GM18520 (cell line): Measurements from ENCODE around the gene KIF18A.
"Not testable (repeated sequence)": the region's sequence is repeated elsewhere in the genome, so short reads cannot be mapped to it uniquely, and the experiment has no call there.

Source experiments
- ATAC-seq: cut with Tn5 transposase; IDR thresholded peaks from one replicate; pipeline ENCODE4 v1.9.1; 2021; ENCODE audit not compliant: unreplicated experiment

The KIF18A gene

DNA sequence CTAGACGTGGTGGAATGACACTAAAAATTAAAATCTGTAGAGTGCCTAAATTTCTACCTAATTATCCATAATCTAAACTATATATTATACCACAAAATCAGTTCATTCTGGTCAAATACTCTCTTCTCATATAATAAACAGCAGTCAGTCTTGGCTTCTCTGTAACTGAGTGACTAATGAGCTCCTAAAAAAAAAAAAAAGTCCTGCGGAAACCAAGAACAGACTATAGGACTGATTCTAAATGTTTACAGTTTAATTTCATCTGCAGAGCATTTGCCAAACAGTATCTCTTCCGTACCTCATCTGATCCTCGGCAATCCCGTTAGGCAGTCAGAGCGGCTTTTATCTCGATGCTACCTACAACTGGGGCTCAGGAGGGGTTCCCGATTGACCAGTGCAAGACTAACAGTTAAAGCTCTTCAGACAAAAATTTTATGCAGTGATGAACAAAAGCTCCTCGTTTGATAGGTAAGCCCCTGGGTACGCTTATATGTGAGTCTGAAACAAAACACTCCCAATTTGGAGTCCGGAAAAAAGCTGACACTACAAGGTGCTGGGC, 686 bp downstream of the KIF18A start:
- no peak for ATAC-seq

DNA sequence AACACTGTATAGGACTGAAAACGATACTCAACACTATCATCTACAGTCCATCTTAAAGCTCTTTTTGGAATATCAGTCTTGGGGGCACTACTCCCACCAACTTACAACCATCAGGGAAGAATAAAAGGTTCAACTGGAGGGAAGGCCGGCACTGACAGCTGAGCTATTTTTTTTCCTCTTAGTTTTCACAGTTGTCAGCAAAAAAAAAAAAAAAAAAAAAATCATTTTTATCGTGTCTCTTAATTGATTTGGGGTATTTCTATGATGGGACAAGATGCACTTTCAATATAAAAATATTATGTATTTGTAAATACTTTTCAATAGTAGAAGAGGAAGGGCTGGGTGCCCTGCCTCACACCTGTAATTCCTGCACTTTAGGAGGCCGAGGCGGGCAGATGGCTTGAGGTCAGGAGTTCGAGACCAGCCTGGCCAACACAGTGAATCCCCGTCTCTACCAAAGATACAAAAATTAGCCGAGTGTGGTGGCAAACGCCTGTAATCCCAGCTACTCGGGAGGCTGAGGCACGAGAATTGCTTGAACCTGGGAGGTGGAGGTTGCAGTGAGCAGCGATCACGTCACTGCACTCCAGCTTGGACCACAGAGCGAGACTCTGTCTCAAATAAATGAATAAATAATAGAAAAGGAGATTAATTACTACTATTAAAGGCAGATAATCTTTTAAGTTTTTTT, 1.5 kb downstream of the KIF18A start:
- no peak for ATAC-seq

DNA sequence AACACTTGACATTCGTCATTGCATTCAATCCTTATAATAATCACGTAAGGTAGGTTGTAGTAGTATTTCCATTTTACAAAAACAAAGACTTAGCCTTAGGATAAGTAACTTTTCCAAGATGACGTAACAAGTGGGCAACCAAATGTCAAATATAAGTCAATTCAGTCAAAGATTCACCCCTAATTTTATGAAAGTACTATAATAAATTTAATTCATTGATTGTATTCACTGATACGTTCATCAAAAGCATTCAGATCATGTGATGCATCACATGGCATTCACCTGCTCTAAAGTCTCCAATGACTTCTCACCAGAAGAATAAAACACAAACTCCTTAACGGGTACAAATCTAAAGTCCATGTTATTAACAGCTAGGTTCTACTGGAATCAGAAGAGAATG, 2.1 kb downstream of the KIF18A start:
- no peak for ATAC-seq

DNA sequence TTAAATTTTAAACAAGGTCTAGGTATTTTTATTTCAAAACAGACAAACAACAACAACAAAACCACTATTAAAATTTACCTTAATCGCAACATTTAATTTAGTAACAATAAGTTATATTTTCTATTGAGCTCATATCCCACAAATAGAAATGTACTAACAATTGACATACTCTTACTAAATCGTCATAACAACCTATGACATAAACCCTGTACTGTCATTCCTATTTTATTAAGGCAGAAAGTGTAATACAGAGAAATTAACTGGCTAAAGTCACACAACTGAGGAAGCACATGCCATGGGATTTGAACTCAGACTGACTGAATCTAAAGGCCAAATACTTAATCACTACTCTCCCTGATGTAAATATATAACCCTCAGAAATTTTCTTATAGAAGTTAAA, 3.0 kb downstream of the KIF18A start:
- ATAC-seq: no peak

DNA sequence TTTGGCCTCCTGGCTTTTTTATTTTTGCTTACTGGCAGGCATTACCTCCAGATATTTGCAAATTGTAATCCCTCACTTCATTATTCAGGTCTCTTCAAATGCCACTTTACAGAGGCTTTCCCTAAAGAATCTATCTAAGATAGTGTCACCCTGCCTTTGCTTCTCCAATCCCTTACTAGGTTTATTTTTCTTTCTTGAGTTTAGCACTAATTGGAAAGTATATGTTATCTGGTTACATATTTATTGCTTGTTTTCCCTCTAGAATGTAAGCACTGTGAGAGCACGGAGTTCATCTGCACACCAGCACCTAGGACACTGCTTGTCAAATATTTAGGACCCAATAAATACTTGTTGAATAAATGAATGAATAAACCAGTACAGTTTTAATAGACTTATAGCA, 3.5 kb downstream of the KIF18A start:
- ATAC-seq: no peak

DNA sequence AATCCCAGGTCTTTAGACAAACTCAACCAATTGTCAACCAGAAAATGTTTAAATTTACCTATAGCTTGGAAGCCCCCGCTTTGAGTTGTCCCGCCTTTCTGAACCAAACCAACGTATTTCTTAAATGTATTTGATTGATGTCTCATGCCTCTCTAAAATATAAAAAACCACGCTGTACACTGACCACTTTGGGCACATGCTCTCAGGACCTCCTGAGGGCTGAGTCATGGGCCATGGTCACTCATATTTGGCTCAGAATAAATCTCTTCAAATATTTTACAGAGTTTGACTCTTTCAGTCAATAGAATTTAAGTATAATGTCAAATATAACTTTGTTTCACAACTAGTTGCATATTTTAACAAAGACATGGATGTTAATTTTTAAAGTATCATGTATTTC, 5.7 kb downstream of the KIF18A start:
- ATAC-seq: not testable (repeated sequence)

DNA sequence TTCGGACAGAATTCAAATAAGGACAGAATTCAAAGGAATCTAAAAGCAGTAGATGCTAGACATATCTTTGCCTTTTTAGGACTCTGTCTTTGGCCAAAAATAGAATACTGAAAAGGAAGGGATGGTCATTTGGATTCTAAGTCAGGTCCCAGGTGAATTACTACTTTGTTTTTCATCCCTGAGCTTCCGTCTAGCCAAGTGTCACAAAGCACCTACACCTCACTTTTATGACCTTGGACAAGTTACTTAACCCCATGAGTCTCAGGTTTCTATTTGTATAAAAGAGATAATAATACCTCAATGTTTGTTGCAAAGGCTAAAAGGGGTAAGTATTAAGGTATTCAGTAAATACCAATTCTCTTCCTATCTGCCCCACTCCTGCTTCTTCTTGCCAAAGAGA, 7.3 kb downstream of the KIF18A start:
- no peak for ATAC-seq

DNA sequence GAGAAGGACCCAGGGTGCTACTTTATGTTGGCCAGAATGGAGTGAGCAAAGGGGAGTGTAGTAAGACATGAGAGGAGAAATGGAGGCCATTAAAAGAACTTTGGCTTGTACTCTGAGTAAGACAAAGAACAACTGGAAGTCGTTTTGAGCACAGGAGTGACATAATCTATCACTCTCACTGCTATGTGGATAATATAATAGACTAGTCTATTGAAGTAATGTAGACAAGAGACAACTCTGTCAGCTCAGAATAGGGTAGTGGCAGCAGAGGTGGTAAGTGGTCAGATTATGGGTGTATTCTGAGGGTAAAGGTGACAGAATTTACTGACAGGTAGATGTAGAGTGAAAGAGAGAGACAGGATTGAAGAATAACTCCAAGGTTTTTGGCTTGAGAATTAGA, 8.2 kb downstream of the KIF18A start:
- no peak for ATAC-seq

DNA sequence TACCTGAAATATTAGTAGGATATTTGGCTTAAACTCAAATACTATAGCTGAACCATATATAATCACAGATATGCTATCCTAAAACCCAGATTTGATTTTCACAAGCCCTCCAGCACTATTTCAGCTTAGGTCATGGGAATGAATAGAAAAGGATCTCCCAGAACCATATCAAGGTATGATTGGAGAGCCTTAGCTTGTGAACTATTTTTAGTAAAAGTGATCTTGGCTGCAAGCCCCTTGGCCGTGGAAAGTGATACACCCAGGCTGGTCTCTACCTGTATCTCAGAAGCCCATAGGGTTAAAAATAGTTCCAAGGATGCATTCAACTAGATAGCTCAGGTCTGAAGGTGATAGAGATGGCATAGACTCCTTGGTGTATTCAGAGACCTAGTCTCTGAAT, 9.7 kb downstream of the KIF18A start:
- no peak for ATAC-seq

DNA sequence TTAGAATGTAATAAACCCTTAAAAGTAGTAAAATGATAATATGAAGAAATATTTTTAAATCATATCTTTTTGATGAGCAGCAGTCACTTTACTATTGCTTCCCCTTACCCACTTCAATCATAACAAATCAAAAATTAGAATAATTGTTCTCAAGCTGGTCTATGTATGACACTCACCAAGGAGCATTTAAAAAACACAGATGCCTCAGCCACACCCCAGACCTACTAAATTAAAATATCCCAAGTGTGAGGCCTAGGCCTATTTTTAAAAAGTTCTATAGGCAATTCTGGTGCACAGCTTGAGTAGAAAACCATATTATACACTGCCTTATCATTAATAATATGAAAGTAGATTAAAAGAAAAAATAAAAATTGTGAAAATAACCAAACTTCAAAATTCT, 15.2 kb downstream of the KIF18A start:
- no peak for ATAC-seq

DNA sequence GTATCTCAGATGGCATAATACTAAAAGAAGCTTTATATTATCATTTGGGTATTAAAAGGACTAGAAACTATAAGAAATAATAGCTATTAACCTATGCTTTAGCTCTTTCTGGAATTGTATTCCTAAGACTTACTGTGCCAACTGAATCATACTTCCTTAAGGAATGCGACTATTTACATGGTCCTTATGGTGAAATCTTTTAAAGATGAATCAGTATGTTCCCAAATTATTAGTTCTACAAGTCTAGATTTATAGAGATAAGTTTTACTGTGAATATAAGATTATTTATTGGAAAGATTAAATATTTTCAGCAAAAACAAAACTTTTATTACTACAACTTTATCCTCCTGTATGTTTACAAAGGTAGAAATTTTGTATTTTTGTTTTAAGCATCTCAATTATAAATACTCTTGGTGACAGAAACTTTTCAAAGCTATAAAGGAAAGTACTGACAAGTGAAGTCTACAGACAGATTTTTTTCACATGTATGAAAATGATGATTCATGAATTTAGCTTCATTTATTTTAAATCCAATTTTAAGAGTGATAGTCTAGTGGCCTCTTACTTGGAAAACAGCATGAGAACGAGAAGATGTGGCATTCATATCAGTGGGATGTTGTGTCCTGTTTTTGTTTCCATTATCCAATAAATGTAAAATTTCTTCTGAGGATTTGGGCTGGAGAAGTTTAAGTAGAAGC, 17.8 kb downstream of the KIF18A start:
- no peak for ATAC-seq

DNA sequence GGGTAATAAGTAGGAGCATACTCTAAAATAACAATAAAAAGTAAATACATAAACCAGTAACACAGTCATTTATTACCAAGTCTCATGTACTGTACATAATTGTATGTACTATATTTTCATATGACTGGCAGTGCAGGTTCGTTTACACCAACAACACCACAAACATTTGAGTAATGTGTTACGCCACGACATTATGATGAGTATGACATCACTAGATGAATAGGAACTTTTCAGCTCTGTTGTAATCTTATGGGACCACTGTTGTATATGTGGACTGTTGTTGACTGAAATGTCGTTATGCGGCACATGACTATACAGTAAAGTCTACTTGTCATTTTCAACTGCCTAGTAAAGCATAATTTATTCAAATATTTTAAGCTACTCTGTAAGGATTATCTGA, 18.6 kb downstream of the KIF18A start:
- ATAC-seq: no peak

DNA sequence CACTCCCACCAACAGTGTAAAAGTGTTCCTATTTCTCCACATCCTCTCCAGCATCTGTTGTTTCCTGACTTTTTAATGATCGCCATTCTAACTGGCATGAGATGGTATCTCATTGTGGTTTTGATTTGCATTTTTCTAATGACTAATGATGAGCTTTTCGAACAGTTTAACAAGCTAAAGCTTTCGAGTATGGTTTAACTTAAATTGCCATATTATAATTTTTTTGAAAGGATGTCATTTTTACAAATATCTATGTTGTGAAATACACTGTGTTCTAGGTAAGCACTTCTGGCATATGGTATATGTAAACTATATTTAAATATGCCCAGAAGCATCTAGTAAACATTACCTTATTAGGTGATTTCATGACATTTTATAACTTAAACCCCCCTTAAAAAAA, 20.3 kb downstream of the KIF18A start:
- ATAC-seq: not testable (repeated sequence)

DNA sequence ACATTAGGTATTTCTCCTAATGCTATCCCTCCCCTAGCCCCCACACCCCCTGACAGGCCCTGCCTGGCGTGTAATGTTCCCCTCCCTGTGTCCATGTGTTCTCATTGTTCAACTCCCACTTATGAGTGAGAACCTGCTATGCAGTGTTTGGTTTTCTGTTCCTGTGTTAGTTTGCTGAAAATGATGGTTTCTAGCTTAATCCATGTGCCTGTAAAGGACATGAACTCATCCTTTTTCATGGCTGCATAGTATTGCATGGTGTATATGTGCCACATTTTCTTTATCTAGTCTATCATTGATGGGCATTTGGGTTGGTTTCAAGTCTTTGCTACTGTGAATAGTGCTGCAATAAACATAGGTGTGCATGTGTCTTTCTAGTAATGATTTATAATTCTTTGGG, 20.8 kb downstream of the KIF18A start:
- not testable (repeated sequence) for ATAC-seq

DNA sequence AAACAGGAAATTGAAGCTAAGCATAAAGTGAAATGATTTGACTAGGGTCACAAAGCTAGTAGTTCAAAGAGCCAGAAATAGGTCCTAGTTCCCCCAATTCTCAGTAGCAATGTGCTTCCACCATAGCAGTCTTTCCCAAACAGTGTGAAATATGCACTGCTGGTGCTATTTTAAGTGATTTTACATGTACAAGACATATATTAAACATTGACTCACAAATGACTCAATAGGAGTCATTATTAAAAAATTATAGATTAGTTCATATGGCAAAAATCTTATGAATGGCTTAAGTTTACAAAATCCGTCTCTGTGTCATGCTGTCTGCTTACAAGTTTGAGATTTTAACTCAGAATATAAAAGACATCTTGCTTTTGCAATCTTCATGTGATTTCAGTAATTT, 21.4 kb downstream of the KIF18A start:
- ATAC-seq: no peak

DNA sequence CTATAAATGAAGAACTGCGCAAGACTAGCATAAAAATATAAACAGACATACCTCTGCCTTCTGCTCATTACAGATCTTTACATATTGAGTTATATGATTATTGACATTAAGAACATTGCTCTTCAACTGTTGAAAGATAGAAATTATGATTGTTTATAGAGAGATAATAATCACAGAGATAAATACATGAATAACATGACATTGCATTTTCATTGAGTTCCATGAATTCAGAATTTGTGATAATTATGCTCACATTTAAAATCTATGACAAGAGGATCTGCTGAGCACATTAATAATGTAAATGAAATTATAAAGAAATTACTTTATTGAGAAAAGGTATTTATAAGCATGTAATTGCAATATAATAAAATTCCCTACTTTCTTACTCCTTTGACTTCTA, 24.8 kb downstream of the KIF18A start:
- no peak for ATAC-seq

DNA sequence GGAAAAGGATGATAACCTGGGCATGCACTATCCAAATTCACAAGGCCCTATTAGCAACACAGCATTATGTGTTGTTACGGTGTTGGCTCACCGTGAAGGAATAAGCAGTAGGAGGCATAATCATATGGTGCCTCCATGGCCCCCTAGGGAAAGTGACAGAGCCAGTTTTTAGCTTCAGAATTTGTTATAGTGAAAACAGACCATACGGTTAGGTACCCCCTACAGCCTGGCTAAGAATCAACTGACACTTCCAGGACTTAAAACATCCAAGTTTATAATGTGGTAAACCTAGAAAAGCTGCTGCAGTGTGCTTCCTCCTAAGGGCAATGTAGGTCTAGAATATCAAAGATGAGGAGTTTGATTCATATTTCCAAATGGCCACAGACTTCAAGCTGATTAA, 30.4 kb downstream of the KIF18A start:
- no peak for ATAC-seq

DNA sequence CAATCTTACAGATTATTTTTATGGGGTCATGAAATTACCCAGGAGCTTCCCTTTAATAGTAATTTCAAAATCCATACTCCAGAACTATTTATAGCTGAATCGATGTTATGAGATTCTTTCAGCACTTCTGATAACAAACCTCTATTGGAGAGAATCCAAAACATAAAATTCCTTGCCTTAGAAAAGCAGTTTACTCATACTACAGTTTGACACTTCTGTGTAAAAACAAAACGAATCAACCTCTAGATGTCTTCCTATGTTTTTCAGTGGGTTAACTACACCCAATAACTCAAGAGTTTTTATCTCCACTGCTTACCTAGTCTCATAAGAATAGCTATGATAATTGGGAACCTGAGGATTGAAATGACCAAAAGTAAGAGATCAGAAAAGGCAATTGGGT, 35.6 kb downstream of the KIF18A start:
- no peak for ATAC-seq

DNA sequence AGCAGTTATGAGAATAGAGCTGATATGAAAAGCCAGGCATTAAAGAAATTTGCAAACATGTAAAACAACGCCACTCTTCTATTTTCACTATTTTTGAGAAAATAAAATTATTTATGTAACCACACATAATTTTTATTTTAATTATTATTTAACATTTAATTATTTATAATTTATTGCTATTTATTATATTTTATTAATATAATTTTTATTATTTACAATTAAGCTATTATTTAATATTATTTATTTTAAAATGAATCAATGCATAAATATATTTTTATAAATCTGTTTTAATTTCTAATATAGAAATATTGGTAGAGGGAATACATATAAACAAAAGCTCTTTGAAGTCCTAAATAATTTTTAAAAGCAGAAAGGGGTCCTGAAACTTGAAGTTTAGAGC, 36.7 kb downstream of the KIF18A start:
- no peak for ATAC-seq

DNA sequence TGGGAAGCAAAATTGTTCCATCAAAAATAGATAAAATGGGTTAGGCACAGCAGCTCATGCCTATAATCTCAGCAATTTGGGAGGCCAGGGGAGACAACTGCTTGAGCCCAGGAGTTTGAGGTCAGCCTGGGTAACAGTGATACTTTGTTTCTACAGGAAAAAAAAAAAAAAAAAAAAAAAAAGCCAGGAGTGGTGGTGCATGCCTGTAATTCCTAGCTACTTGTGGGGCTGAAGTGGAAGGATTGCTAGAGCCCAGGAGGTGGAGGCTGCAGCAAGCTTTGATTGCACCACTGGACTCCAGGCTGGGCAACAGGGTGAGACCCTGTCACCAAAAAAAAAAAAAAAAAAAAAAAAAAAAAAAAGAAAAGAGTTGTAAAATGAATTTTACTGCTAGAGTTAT, 49.6 kb downstream of the KIF18A start:
- no peak for ATAC-seq

DNA sequence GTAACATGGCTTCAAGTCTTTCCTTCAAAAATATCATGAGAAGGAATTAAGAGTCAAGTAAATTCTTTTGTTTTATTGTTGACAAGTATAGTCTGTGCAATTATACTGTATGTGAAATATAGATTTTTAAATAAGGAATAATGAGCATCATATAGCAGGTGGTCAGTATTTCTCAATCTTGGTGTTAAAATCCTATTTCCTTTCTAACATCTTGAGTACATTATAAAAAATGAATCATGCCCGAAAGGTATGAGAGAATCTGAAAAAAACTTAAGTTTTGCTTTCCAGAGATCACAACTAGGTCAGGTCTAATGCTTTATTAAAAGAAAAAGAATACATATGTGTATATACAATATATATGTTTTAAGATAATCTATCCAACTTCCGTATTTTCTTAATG, 53.1 kb downstream of the KIF18A start:
- no peak for ATAC-seq

DNA sequence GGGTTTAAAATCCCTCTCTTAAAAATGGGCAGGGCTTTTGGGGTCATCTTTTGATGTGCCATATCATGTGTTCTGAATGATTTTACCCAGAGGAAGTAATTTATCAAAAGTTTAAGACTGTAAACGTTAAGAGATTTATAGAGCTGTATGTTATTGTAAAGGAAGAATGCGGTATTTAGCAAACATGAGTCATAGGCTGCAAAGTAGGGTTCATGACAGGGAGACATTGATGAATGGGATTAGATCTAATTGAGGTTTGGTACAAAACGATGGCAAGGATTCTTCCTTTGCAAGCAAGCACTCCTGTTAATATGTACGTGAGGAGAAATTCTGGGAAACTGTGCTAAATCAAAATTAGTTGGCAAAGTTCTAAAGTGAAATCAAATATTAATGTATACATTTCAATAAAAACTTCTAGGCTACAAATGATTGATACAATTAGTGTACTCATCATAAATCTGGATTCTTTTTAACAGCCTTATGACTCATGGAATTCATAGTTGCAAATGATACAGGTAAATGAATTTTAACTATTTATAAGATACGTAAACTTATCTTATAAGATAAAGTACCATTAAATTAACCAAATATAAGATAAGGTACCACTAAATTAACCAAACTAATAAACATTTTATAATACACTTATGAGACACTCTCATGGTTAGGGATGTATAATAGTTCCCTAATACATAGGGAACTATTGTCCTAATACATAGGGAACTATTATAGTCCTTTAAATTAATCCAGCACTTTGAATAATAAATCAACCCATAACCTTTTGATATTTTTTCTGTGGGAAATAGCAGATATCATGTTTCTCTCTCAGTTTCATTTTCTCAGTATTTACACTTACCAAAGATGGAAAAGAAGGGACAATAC, 58.4 kb downstream of the KIF18A start:
- no peak for ATAC-seq
